Measurements from ENCODE around the gene SLC25A13.

The SLC25A13 gene

DNA sequence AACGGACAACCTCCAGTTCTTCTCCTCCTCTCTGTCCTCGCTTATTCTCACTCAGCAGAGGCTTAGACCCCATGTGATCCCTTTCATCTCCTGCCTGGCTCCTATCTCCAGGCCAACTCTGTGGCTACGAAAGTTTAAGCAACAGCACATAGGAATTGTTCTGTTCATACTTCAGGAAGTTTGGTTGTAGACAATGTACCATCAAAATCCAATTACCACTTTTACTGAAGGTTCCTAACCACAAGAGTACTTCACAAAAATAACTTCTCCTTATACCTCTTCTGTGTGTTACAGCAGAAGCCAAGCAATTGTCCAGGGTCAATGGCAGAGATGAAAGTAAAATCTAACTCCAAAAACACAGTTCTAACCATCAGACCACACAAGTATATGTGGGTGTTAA, 80.0 kb downstream of the SLC25A13 start:
- DNase-seq (ENCODE audit: low read depth) = no peak

DNA sequence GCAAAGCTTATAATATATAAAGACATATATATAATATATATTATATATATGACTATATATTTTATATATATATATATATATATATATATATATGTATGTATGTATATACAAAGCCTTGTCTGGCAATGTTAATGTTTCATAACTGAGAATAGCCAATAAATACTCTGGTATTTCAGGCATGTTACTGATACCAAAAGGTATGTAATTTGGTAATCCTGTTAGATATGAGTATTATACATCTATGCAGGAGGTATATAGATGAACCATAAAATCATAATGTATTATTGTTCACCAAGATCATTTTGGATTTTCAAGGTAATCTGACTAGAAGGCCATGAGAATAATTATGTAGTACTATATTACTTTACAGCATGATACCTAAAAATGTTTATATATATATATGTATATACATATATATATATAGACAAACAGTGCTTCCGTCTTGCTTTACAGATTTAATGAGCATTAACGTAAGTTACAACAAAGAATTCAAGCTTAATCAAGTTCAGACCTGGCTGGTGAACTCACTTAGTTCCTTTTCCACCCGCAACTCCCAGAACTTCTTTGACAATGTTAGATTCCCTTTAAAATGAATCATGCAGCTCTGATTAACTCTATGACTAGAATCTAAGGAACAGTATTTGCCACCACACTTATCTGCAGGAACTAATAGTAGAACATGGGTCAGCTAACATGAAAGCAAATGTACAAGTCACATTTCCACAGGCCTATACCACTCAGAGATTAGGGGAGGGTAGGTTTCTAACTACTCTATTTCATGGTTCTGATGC, 82.7 kb downstream of the SLC25A13 start:
- no peak for DNase-seq (ENCODE audit: low read depth)

DNA sequence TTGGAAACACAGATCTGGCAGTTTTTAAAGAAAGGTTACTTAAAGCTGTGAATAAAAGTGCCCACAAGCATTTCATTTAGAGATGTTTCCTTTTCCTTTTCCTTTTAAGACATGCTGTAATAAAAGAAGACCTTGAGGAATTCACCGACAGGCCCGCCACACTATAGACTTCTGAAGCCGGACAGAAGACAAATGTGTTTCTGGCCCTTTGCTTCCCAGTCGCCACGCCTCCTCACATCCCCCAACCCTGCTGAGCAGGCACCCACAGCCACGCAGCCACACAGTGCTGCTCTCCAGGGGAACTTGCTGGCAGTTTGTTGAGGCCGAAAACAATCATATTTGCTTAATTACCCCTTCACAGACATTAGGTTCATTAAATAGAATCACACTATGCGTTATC, 83.4 kb downstream of the SLC25A13 start:
- no peak for DNase-seq (ENCODE audit: low read depth)

DNA sequence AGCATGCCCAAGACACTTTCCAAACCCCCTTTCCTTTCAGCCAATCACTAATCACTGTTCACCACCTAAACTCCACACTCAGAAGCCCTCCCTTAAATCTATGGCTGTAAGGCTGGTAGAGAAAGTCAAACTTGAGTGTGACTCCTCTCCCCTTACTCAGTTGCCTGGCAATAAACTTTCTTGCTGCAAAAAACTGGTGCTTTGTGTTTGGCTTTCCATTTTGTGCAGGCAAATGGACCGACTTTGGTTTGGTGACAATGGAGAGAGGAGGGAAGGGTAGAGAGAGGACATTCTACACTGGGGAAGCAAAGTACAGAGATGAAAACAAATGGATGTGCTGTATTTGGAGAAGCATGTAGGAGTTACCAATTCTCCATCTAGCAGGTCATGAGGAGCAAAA, 84.9 kb downstream of the SLC25A13 start:
- DNase-seq (ENCODE audit: low read depth) = no peak

DNA sequence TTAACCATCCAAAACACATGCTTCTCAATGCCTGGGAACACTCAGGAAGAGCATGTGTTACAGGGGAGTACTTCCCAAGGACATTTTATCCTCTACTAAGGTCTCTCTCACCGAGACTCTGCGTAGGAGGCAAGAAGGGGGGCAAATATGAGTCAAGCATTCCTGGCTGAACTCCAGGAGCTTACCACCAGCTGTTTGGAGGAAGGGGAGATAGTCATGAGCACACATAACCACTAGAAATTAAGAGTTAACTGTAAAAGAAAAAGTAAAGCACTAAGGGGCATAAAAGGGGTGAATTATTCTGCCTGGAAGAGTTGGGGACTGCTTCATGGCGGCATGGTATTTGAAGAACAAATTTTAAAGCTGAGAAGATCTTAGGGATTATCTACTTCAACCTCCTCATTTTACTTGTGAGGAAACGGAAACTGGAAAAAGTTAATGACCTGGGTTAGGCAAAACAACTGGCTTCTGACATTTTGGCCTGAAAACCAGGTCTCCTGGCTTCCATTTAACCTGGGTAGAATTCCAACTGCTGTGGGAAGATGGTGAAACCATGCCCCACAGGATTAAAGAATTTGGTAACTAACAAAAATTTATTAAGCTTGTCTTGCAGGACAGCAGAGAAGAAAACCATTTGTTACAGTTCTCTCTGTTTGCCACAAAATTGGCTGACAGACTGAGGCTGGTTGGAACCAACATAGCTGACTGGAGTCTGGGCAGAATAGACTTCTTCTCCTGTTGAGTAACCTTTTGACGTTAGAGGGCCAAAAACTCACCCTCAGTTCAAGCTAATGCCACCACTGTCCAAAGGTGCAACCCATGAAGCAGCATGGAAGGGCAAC, 85.5 kb downstream of the SLC25A13 start:
- DNase-seq (ENCODE audit: low read depth) = no peak

DNA sequence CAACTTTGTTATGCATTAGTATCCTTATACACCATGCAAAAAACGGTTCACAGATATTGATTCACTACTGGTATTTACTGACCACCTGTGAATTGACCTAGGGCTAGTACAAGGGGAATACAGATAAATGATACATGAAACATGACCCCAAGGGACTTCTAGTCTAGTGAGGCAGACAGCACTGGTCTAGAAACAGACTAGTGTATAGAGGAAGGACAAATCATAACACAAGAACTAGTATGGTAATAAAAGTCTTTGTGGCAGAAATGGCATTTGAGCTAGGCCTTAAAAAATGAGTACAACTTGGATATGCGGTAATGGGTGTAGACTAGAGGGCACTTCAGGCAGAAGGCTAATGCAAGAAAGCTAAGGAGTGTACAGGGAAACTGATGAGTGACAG, 86.6 kb downstream of the SLC25A13 start:
- no peak for DNase-seq (ENCODE audit: low read depth)

DNA sequence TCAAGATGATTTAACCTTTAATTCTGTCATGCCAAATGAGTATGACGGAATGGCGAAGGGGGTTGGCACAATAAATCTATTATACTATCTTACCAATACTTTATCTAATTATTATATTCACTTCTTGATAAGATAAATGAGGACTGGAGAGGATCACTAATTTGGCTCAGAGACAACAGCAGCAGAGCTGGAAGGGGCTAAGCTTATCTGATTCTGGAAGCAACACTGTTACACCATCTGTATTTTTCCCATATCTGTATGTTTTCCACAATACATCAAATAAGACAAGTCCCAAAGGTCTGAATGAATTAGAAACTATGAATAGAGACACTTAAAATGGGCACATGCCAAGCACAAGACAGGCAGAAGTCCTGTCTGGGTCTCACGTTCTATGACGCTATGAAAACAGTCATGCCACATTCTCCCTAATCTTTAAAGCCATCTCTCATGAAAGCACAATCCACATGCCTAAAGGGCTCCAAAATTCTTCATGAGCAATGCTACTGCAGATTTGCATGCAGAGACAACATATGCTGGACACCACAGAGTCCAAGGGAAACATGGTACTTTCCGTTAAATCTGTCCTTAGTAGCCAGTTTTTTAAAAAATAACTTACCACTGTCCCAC, 88.3 kb downstream of the SLC25A13 start:
- DNase-seq (ENCODE audit: low read depth) = no peak

DNA sequence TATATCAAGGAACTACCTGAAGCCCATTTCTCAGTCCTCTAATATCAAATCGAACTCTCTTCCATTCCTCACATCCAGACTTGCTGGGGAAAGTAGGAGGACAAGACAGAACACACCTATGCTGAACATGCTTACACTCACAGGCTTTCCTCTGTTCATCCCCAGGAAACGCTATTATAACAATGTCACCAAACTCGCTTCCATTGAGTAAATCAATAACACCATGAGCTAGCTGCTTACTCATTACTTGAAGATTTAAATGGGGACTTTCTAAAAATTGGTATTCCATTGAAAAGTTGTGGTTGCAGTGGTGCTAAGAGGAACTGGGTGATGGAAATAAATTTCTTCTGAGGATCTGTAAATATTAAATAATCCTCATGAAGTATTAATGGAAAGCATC, 88.8 kb downstream of the SLC25A13 start:
- DNase-seq (ENCODE audit: low read depth) = no peak

DNA sequence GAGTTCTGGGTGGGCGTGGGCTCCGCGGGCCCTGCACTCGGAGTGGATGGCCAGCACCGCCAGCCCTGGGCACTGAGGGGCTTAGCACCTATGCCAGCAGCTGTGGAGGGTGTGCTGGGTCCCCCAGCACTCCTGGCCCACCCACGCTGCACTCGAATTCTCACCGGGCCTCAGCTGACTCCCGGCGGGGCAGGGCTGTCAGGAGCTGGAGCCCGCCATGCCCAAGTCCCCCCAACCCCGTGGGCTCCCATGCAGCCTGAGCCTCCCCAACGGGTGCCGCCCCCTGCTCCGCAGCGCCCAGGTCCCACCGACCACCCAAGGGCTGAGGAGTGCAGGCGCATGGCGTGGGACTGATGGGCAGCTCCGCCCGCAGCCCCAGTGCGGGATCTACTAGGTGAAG, 93.1 kb downstream of the SLC25A13 start:
- no peak for DNase-seq (ENCODE audit: low read depth)

DNA sequence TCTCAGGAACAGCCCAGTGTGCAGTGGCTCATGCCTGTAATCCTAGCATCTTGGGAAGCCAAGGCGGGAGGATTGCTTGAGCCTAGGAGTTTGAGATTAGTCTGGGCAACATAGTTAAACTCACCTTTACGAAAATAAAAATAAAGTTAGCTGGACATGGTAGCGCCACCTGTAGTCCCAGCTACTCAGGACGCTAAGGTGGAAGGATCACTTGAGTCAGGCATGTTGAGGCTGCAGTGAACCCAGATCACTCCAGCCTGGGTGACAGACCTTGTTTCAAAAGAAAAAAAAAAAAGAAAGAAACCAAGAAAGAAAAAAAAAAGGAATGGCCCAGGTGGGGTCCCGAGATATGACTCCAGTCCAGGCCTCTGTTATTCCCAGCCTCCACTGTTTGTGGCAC, 96.6 kb downstream of the SLC25A13 start:
- DNase-seq (ENCODE audit: low read depth) = no peak

DNA sequence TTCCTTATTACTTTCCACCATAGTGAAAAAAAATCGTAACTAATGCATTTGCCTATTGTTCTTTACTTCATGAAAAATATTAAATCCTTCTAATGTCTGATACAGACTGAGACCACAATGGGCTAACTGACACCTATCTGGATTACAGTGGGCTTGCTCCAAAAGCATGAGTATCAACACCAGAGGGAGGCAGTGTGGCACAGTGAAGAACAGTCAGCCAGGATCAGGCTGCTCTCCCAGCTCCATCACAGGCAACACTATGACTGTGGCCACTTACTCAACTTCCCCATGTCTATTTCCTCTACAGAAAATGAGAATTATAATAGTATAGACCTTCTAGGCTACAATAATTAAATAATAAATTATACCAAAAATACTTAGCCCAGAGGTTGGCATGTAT, 97.2 kb downstream of the SLC25A13 start:
- DNase-seq (ENCODE audit: low read depth) = no peak

DNA sequence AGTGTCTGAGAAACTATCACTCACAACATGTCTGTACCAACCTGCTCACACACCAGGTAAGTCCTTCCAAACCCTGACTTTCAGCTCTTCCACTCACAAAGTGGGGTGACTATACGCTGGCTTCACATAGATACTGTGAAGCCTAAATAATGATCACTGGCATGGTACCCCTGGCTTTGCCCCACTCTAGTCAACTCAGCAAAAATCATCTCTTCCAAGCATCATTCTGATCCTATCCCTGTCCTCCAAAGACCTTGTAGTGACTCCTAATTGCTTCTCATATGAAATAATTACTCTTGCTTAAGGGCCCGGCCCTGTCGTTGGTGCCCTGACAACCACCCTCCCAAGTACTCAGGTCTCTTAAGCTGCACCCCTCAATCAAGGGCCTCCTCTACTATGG, 97.8 kb downstream of the SLC25A13 start:
- DNase-seq (ENCODE audit: low read depth) = no peak

DNA sequence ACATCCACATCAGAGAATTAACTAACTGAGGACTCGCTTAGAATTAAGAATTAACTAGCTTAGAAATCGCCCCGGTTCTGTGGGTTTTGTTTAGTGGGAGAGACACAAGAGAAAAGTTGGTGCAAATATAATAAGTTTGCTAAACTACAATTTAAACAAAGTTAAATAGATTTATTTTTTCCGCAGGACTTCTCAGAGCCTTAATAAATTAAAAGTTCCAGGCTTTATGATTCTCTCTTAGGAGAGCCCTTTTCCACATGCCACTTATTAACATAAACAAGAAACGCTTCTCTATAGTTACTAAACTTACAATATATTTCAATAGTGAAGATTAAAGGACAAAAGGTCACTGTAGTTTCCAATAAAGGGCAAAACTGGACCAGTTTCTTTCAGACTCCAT, 100.0 kb downstream of the SLC25A13 start:
- no peak for DNase-seq (ENCODE audit: low read depth)

DNA sequence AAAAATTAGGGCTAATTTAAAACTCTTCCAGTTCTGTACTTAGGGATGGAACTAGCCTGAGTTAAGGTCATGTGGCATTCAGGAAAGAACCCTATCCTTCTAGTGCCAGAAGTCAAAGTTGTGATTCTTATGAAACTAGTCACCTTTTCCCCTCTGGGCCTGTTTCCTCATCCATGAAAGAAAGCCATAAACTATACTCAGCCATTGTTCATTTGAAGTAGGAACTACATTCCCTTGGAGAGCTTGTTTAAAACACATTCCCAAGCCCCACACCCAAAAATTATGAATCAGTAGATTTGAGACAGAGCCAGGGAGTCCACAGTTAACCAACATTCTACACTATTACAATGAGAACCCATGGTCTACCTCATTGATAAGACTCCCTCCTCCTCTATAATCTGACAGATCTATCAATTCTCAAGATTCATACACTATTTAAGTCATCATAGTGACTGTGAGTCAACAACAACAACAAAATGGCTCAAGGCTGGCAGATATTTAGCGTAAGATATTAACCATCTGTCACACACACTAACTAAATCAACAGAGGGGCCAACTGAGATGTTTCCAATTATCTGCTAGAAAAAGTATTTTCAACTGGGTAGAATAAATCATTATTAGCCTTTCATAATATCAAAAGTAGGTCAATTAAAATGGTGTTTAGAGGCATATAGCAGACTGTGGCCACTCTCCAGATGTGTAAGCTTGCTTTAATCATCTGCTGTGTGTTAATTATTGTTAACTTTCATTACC, 102.3 kb downstream of the SLC25A13 start:
- no peak for DNase-seq (ENCODE audit: low read depth)

DNA sequence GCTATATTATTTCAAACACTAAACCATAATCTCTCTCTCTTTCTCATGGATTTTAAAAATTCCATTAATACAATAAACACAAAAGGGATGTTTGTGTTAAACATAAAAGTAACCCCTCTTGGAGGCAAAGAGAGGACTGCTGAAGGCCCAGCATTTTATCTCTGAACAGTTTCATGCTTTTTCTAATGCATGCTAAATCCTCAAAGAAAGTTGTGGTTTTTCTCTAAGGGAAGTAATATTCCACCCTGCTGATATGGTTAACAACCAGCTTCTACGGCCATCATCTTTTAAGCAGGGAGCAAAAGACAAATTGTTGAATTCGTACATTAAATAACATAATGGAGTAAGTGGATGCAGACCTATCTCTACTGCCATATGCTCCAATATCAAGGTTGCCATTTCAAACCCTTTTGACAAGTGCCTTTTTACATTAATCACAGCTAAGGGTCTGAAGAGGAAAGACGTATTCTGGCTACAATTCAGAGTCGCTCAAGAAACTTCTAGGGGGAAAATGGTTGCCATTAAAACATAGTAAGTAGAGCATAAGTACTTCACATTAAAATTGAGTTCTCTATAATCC, 103.1 kb downstream of the SLC25A13 start:
- DNase-seq (ENCODE audit: low read depth) = no peak

DNA sequence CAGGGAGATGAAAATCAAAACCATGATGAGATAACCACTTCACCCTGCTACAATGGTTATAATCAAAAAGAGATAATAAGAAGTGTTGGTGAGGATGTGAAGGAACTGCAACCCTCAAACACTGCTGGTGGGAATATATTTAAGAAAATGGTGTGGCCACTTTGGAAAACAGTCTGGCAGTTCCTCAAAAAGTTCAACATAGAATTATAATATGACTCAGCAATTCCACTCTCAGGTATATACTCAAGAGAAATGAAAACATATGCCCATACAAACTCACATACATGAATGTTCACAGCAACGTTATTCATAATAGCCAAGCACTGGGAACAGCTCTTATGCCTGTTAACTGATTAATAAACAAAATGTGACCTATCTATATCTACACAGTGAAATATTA, 104.8 kb downstream of the SLC25A13 start:
- no peak for DNase-seq (ENCODE audit: low read depth)

DNA sequence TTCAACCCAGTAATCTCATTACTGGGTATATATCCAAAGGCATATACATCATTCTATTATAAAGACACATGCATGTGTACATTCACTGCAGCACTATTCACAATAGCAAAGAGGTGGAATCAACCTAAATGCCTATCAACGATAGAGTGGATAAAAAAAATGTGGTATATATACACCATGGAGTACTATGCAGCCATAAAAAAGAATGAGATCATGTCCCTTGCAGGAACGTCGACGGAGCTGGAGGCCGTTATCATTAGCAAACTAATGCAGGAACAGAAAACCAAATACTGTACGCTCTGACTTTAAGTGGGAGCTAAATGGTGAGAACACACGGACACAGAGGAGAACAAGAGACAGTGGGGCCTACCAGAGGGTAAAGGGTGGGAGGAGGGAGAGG, 105.5 kb downstream of the SLC25A13 start:
- no peak for DNase-seq (ENCODE audit: low read depth)

DNA sequence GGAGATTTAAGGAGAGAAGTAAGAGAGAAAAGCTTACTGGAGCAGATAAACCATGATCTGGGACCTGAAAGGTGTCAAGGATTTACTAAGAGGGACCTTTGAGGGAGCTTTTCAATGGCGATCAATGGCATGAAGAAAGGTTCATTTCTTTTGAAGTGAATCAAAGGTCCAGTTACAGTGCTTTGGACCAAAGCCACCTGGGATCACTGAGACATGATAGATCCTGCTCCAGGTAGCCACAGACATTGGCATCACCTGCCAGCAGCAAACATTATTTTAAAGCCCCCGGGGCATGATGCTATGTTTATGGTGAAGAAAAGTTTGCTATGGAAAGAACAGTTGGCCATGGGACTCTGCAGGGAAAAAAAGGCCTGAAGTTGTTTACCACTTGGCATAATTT, 109.4 kb downstream of the SLC25A13 start:
- no peak for DNase-seq (ENCODE audit: low read depth)

DNA sequence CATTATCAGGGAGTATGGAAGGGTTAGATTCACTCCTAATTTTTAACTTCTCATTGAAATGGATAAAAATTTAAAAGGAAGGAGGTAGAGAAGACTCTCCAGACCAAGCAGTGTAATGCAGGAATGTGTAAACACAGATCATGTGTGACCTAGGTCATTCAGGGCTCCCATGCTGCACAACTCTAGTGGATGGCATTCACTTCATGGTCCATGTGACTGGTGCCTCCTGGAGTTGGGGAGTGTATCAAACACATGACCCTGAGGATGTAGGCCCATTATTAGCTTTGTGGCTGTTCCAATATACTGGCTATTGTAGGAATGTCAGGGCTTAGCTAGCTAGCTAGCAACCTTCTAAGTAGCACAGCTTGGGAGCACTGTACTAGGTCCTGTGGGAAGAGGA, 109.9 kb downstream of the SLC25A13 start:
- no peak for DNase-seq (ENCODE audit: low read depth)

DNA sequence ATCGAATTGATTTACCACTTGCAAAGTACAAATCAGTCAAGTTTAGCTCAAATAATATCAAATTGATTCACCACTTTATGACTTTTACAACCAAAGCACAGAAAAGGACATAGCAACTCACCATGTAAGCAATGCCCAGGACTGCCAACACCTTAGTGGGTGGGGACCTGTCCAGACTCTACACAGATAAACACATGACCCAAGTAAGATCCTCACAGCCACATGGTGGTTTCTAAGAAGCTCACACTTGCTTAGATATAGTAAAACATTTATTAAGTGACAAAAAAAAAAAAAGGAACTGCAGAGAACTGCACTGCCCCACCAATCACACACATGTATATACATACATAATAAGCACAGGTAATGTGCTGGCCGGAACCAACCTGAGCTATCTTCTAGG, 116.2 kb downstream of the SLC25A13 start:
- DNase-seq (ENCODE audit: low read depth) = no peak

DNA sequence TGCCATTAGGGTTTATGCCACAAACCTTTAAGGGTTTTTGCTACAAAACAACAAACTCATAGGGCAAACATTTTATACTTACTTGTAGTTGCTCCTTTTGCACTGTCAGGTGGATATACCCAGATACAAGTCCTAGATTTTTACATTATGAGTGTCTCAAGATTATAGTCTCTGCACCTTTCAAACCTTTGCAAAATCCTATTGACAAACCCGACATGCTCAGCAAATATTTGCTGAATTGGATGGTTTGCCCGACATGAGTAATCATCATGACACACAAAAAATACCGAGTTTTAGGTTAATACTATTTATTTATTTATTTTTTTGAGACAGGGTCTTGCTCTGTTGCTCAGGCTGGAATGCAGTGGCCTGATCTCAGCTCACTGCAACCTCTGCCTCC, 117.3 kb downstream of the SLC25A13 start:
- no peak for DNase-seq (ENCODE audit: low read depth)

DNA sequence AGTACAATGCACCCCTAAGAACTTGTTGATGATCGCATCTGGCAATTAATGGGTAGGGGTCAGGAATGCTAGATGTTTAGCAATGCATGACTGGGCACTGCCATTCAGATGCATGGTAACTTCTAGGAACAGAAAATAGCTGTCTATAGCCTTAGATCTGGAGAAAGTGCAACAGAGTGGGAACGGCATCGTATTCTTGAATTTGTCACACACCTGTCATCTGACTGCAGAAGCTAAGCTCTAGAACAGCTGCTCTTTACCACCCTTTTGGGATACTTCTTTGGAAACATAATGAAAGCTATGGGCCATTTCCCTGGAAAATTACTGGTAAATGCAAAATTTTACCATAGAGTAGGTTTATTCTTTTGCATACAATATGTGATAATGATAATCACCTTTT, 118.1 kb downstream of the SLC25A13 start:
- no peak for DNase-seq (ENCODE audit: low read depth)
